GM12891 (cell line): Measurements from ENCODE around the gene HSPA12B.

Experiments
- DNase-seq: peaks from one replicate; pipeline ENCODE4 v3.0.0; 2011; ENCODE audit warnings: low spot score; ENCODE audit not compliant: insufficient read length
- FAIRE-seq: peaks from 2 replicates; lab custom pipeline; 2011; peaks lifted over from hg19 to GRCh38; lab: Jason Lieb, UNC
- PAX5 ChIP-seq: IDR thresholded peaks from 2 replicates; pipeline ENCODE4 v1.6.1; 2011; ENCODE audit warnings: low read length, moderate library complexity, mild to moderate bottlenecking; ENCODE audit not compliant: insufficient read depth, severe bottlenecking
- POLR2A ChIP-seq: IDR thresholded peaks from 2 replicates; pipeline ENCODE4 v1.6.1; 2011; ENCODE audit warnings: low read depth, low read length, control low read depth
- POLR2AphosphoS5 ChIP-seq: IDR thresholded peaks from 2 replicates; pipeline ENCODE4 v1.6.1; 2011; ENCODE audit warnings: low read depth, low read length, control low read depth
- POU2F2 ChIP-seq: IDR thresholded peaks from 2 replicates; pipeline ENCODE4 v1.6.1; 2011; ENCODE audit warnings: low read depth, mild to moderate bottlenecking, control low read depth, low read length, moderate library complexity
- SPI1 ChIP-seq: IDR thresholded peaks from 2 replicates; pipeline ENCODE4 v1.6.1; 2011; ENCODE audit warnings: low read depth, low read length, control low read depth
- TAF1 ChIP-seq: IDR thresholded peaks from 2 replicates; pipeline ENCODE4 v1.6.1; 2011; ENCODE audit warnings: low read depth, low read length, control low read depth

Gene HSPA12B

DNA sequence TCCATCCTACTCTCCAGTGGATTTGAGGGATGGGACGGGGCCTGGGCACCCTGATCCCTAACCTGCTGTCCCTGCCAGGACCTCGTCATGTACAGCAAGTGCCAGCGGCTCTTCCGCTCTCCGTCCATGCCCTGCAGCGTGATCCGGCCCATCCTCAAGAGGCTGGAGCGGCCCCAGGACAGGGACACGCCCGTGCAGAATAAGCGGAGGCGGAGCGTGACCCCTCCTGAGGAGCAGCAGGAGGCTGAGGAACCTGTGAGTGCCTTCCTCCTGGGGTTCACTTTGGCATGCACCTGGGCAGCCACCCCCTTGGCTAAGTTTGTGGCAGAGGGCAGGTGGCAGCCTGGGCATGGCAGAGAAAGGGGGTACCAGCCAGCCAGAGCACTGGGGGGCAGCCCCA is 69.4 kb downstream of the HSPA12B start:
- TF ChIP-seq POU2F2 (no peak), TAF1 (no peak), POLR2AphosphoS5 (no peak), SPI1 (no peak), POLR2A (no peak), PAX5 (no peak)
- FAIRE-seq (no peak), DNase-seq (no peak)
